HepG2 (cell line): ENCODE data around the gene NLGN3. TPM values are rescaled to one million over a fixed set of nuclear protein-coding genes. Genes with fewer than 3 reads are reported as not detected.

Experiments
- AGO2 ChIP-seq: fragments of 200-400 bp; formaldehyde crosslinking; optimal IDR thresholded peaks from 2 replicates; pipeline ENCODE3; 2017; ENCODE audit warnings: mild to moderate bottlenecking, low read depth, low read length, moderate library complexity
- BRF2 ChIP-seq: sonication (generic); formaldehyde crosslinking; IDR thresholded peaks from 2 replicates; pipeline ENCODE4 v1.8.1; 2022; ENCODE audit warnings: mild to moderate bottlenecking, missing genetic modification reagents
- GTF3A ChIP-seq: sonication (generic); formaldehyde crosslinking; conservative IDR thresholded peaks from 2 replicates; pipeline ENCODE4 v1.4.0; 2020; ENCODE audit warnings: mild to moderate bottlenecking, missing genetic modification reagents
- HMGXB4 ChIP-seq, 2 experiments: sonication (generic) in 1 of 2; formaldehyde crosslinking in 1 of 2; IDR thresholded peaks; 2 replicates each; pipeline versions ENCODE4 v1.4.0 to v1.6.1; 2018 to 2020; ENCODE audit warnings: missing genetic modification reagents in 2 of 2, borderline replicate concordance in 1 of 2, low read depth in 1 of 2, mild to moderate bottlenecking in 1 of 2, missing biosample characterization in 1 of 2
- HOMEZ ChIP-seq: IDR thresholded peaks from 2 replicates; pipeline ENCODE4 v1.6.1; 2016; ENCODE audit warnings: low read depth
- KAT7 ChIP-seq: IDR thresholded peaks from 2 replicates; pipeline ENCODE4 v1.6.1; 2018; ENCODE audit warnings: borderline replicate concordance, missing compliant biosample characterization
- PCBP1 ChIP-seq: fragments of 200-400 bp; formaldehyde crosslinking; IDR thresholded peaks from 2 replicates; pipeline ENCODE4 v1.6.1; 2017; ENCODE audit warnings: mild to moderate bottlenecking, low read depth, low read length, borderline replicate concordance
- SETDB1 ChIP-seq: sonication (generic); formaldehyde crosslinking; IDR thresholded peaks from 2 replicates; pipeline ENCODE4 v1.5.1; 2020; ENCODE audit warnings: missing genetic modification reagents, mild to moderate bottlenecking, borderline replicate concordance
- ZNF574 ChIP-seq: sonication (generic); formaldehyde crosslinking; IDR thresholded peaks from 2 replicates; pipeline ENCODE4 v1.4.0; 2020; ENCODE audit warnings: missing genetic modification reagents
- ZNF670 ChIP-seq: sonication (generic); formaldehyde crosslinking; IDR thresholded peaks from 2 replicates; pipeline ENCODE4 v1.8.0; 2022; ENCODE audit warnings: mild to moderate bottlenecking, missing genetic modification reagents, borderline replicate concordance
- polyA plus RNA-seq, 8 experiments: library from polyadenylated mRNA; depleted of rRNA in 3 of 8; stranded (reverse) in 7 of 8; unstranded in 1 of 8; fragments of >200 nt; fragmentation: Illumina TruSeq in 4 of 8; extraction: Trizol in 4 of 8; gene quantifications; 2 replicates each; pipeline versions ENCODE4 v1.2.1 to v1.2.3, GENCODE V29; 2011 to 2016; ENCODE audit warnings: low read depth in 4 of 8, missing spikeins in 1 of 8, mixed read lengths in 1 of 8; ENCODE audit not compliant: insufficient read depth in 1 of 8
- total RNA-seq, 5 experiments: library from RNA; depleted of rRNA; stranded (reverse); fragments of >200 nt; fragmentation: Illumina TruSeq; extraction: Trizol; gene quantifications; 2 replicates each; pipeline ENCODE4 v1.2.3, GENCODE V29; 2016; ENCODE audit warnings: low read depth in 1 of 5
- TF ChIP-seq, protein P1 (sequence below): IDR thresholded peaks from 2 replicates; pipeline ENCODE4 v1.6.1; 2012; ENCODE audit warnings: inconsistent platforms
- TF ChIP-seq, protein P2 (sequence below): sonication (generic); formaldehyde crosslinking; IDR thresholded peaks from 2 replicates; pipeline ENCODE4 v1.5.1; 2020; ENCODE audit warnings: mild to moderate bottlenecking, missing genetic modification reagents, borderline replicate concordance
- TF ChIP-seq, protein P3 (sequence below): sonication (generic); formaldehyde crosslinking; IDR thresholded peaks from 2 replicates; pipeline ENCODE4 v1.5.0; 2020; ENCODE audit warnings: missing genetic modification reagents

Gene NLGN3
- total and polyA plus RNA-seq, 2 of the 13 experiments (the other 11 are each of a cell fraction or from before 2014, with no cell fraction given), result 0.04 to 0.16 TPM

- TF ChIP-seq, protein P1, sequence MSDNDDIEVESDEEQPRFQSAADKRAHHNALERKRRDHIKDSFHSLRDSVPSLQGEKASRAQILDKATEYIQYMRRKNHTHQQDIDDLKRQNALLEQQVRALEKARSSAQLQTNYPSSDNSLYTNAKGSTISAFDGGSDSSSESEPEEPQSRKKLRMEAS, result 0 out of 2 replicates have a peak, but pooled peaks have one; percentile 10
- TF ChIP-seq HOMEZ (CRISPR knock-in tag), result 0 out of 2 replicates have a peak, but pooled peaks have one; percentile 1
- TF ChIP-seq, protein P2, sequence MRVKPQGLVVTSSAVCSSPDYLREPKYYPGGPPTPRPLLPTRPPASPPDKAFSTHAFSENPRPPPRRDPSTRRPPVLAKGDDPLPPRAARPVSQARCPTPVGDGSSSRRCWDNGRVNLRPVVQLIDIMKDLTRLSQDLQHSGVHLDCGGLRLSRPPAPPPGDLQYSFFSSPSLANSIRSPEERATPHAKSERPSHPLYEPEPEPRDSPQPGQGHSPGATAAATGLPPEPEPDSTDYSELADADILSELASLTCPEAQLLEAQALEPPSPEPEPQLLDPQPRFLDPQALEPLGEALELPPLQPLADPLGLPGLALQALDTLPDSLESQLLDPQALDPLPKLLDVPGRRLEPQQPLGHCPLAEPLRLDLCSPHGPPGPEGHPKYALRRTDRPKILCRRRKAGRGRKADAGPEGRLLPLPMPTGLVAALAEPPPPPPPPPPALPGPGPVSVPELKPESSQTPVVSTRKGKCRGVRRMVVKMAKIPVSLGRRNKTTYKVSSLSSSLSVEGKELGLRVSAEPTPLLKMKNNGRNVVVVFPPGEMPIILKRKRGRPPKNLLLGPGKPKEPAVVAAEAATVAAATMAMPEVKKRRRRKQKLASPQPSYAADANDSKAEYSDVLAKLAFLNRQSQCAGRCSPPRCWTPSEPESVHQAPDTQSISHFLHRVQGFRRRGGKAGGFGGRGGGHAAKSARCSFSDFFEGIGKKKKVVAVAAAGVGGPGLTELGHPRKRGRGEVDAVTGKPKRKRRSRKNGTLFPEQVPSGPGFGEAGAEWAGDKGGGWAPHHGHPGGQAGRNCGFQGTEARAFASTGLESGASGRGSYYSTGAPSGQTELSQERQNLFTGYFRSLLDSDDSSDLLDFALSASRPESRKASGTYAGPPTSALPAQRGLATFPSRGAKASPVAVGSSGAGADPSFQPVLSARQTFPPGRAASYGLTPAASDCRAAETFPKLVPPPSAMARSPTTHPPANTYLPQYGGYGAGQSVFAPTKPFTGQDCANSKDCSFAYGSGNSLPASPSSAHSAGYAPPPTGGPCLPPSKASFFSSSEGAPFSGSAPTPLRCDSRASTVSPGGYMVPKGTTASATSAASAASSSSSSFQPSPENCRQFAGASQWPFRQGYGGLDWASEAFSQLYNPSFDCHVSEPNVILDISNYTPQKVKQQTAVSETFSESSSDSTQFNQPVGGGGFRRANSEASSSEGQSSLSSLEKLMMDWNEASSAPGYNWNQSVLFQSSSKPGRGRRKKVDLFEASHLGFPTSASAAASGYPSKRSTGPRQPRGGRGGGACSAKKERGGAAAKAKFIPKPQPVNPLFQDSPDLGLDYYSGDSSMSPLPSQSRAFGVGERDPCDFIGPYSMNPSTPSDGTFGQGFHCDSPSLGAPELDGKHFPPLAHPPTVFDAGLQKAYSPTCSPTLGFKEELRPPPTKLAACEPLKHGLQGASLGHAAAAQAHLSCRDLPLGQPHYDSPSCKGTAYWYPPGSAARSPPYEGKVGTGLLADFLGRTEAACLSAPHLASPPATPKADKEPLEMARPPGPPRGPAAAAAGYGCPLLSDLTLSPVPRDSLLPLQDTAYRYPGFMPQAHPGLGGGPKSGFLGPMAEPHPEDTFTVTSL, result no peak
- TF ChIP-seq ZNF574, result peak; percentile 0; the same call in 1 of the 2 replicates
- TF ChIP-seq KAT7 (CRISPR knock-in tag), result 0 out of 2 replicates have a peak, but pooled peaks have one; percentile 8
- TF ChIP-seq HMGXB4 (CRISPR knock-in tag; IDR thresholded peaks at IDR 0.05; ENCODE audit: borderline replicate concordance in 1 of 2, low read depth in 1 of 2), result 0 out of 4 replicates have a peak, but pooled peaks of 1 of the 2 experiments have one; percentile 34
- TF ChIP-seq ZNF670 (CRISPR knock-in tag), result no peak
- TF ChIP-seq BRF2 (CRISPR knock-in tag), result peak; percentile 3; the same call in 1 of the 2 replicates
- TF ChIP-seq SETDB1 (CRISPR knock-in tag), result no peak
- TF ChIP-seq PCBP1, result no peak
- TF ChIP-seq, protein P3, sequence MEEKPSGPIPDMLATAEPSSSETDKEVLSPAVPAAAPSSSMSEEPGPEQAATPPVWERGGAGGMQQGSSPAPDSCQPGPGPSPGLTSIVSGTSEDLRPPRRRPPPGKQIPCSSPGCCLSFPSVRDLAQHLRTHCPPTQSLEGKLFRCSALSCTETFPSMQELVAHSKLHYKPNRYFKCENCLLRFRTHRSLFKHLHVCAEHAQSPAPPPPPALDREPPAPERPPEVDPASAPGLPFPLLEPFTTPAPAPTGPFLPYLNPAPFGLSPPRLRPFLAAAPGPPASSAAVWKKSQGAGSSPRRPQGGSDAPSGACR (CRISPR knock-in tag), result 0 out of 2 replicates have a peak, but pooled peaks have one; percentile 19
- 0 out of 2 replicates have a peak, but pooled peaks have one; percentile 18 for TF ChIP-seq GTF3A
- peak; percentile 19 for TF ChIP-seq AGO2
These were observed 70.8 kb downstream of the NLGN3 start (continued) for GRCh38 chrX:71215338-71215912.
